HG02870 (cell line): ENCODE data around the gene EXD3.

ENCODE experiments used
- ATAC-seq: cut with Tn5 transposase; IDR thresholded peaks from one replicate; pipeline ENCODE4 v1.9.1; 2021; ENCODE audit warnings: mild to moderate bottlenecking, moderate library complexity; ENCODE audit not compliant: unreplicated experiment

The EXD3 gene

GRCh38 chr9:137432687-137433348 is 9.9 kb upstream of the EXD3 start:
- ATAC-seq, result no peak

- ATAC-seq, result no peak
Observed at GRCh38 chr9:137431416-137431931, 8.5 kb upstream of the EXD3 start.

GRCh38 chr9:137430723-137431415 is 7.9 kb upstream of the EXD3 start:
- no peak for ATAC-seq

- ATAC-seq, result no peak
Observed at GRCh38 chr9:137429974-137430722, 7.2 kb upstream of the EXD3 start.

GRCh38 chr9:137429546-137429890 is 6.6 kb upstream of the EXD3 start:
- ATAC-seq, result no peak

- ATAC-seq, result no peak
Observed at GRCh38 chr9:137428841-137429545, 6.0 kb upstream of the EXD3 start.

- ATAC-seq, result no peak
Observed at GRCh38 chr9:137428311-137428630, 5.3 kb upstream of the EXD3 start.

- ATAC-seq, result no peak
Observed at GRCh38 chr9:137427454-137428310, 4.7 kb upstream of the EXD3 start.

GRCh38 chr9:137426018-137426681 is 3.2 kb upstream of the EXD3 start:
- ATAC-seq, result no peak

- peak; percentile 16 for ATAC-seq
Observed at GRCh38 chr9:137423514-137424291, 741 bp upstream of the EXD3 start.

GRCh38 chr9:137421838-137422603 is 941 bp downstream of the EXD3 start:
- ATAC-seq, result no peak

GRCh38 chr9:137417161-137418021 is 5.6 kb downstream of the EXD3 start:
- no peak for ATAC-seq

- no peak for ATAC-seq
Observed at GRCh38 chr9:137416563-137417151, 6.3 kb downstream of the EXD3 start.

GRCh38 chr9:137416006-137416562 is 6.9 kb downstream of the EXD3 start:
- ATAC-seq, result no peak

- ATAC-seq, result no peak
Observed at GRCh38 chr9:137415451-137415850, 7.5 kb downstream of the EXD3 start.

- no peak for ATAC-seq
Observed at GRCh38 chr9:137412431-137412830, 10.5 kb downstream of the EXD3 start.
